Measurements from ENCODE around the gene SHISA7.

The SHISA7 gene

GRCh38 chr19:55482156-55482961 lies 39.3 kb upstream of the SHISA7 start:
- DNase-seq (ENCODE audit: low read depth in 2 of 2), result no peak

GRCh38 chr19:55481794-55482155 lies 38.7 kb upstream of the SHISA7 start:
- no peak for DNase-seq (ENCODE audit: low read depth in 2 of 2)

GRCh38 chr19:55481148-55481793 lies 38.2 kb upstream of the SHISA7 start:
- no peak for DNase-seq (ENCODE audit: low read depth in 2 of 2)

GRCh38 chr19:55479451-55480230 lies 36.5 kb upstream of the SHISA7 start:
- DNase-seq (ENCODE audit: low read depth in 2 of 2), result no peak

- no peak for DNase-seq (ENCODE audit: low read depth in 2 of 2)
These were observed 35.9 kb upstream of the SHISA7 start for GRCh38 chr19:55479045-55479444.

- no peak for DNase-seq (ENCODE audit: low read depth in 2 of 2)
These were observed 35.3 kb upstream of the SHISA7 start for GRCh38 chr19:55478364-55478763.

GRCh38 chr19:55477905-55478304 lies 34.8 kb upstream of the SHISA7 start:
- no peak for DNase-seq (ENCODE audit: low read depth in 2 of 2)

GRCh38 chr19:55476100-55476775 lies 33.1 kb upstream of the SHISA7 start, which contains the start of gene ZNF628:
TSS of gene ZNF628 (plus strand) at chr19:55476617. CDS start at chr19:55479911, 3,294 bp downstream.
- DNase-seq (ENCODE audit: low read depth in 2 of 2), result peak; percentile 96 to 97

- DNase-seq (ENCODE audit: low read depth in 2 of 2), result no peak
These were observed 31.5 kb upstream of the SHISA7 start for GRCh38 chr19:55474269-55475265.

- no peak for DNase-seq (ENCODE audit: low read depth in 2 of 2)
These were observed 30.3 kb upstream of the SHISA7 start for GRCh38 chr19:55473225-55474012.

- DNase-seq (ENCODE audit: low read depth in 2 of 2), result no peak
These were observed 29.4 kb upstream of the SHISA7 start for GRCh38 chr19:55472463-55472862.

- DNase-seq (ENCODE audit: low read depth in 2 of 2), result no peak
These were observed 28.2 kb upstream of the SHISA7 start for GRCh38 chr19:55471266-55471665.

GRCh38 chr19:55468054-55468393 lies 24.9 kb upstream of the SHISA7 start:
- no peak for DNase-seq (ENCODE audit: low read depth in 2 of 2)

GRCh38 chr19:55467236-55468053 lies 24.3 kb upstream of the SHISA7 start:
- no peak for DNase-seq (ENCODE audit: low read depth in 2 of 2)

- DNase-seq (ENCODE audit: low read depth in 2 of 2), result no peak
These were observed 23.1 kb upstream of the SHISA7 start for GRCh38 chr19:55466241-55466614.

- DNase-seq (ENCODE audit: low read depth in 2 of 2), result no peak
These were observed 22.6 kb upstream of the SHISA7 start for GRCh38 chr19:55465460-55466240.

- no peak for DNase-seq (ENCODE audit: low read depth in 2 of 2)
These were observed 21.6 kb upstream of the SHISA7 start, which contains the start of gene C19orf85 for GRCh38 chr19:55464662-55465054. TSS of gene C19orf85 (minus strand) at chr19:55464751. CDS start at chr19:55464554, 197 bp downstream.

GRCh38 chr19:55464039-55464661 lies 21.1 kb upstream of the SHISA7 start:
- no peak for DNase-seq (ENCODE audit: low read depth in 2 of 2)

Measured in fibroblast of skin of left biceps (primary cell).